Measurements from ENCODE around the gene RPL13.

RPL13 gene

DNA sequence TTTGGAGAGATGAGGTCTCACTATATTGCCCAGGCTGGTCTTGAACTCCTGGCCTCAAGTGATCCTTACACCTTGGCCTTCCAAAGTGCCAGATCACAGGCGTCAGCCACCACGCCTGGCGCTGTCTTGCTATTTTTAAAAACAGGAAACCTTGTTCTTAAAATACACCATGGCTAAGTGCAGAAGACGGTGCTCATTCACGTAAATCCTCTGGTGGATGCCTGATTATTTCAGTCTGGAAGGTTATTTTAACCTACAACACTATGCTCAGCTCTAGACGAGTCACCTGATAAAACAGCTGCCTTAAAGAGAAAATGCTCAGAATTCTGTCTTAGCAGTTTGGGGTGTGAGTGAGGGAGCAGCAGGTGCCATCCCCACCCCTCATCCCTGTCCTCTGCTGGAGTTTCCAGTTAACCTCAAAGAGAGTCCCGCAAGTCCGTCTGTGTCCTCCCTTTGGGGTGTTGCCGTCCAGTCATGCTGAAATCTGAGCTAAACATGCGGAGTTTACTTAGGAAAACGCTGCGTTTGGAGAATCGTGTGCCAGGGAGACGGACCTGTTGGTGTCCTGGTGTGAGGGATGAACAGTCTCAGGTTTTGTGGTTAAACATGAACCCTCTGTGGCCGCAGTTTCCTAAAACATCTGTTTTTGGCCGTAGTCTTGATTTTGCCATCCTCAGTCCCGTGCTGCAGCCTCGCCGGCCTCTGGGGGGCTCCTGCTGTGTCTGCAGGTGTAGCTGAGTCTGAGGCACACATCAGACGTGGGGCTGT lies 35.2 kb upstream of the RPL13 start:
- TF ChIP-seq, protein P1, sequence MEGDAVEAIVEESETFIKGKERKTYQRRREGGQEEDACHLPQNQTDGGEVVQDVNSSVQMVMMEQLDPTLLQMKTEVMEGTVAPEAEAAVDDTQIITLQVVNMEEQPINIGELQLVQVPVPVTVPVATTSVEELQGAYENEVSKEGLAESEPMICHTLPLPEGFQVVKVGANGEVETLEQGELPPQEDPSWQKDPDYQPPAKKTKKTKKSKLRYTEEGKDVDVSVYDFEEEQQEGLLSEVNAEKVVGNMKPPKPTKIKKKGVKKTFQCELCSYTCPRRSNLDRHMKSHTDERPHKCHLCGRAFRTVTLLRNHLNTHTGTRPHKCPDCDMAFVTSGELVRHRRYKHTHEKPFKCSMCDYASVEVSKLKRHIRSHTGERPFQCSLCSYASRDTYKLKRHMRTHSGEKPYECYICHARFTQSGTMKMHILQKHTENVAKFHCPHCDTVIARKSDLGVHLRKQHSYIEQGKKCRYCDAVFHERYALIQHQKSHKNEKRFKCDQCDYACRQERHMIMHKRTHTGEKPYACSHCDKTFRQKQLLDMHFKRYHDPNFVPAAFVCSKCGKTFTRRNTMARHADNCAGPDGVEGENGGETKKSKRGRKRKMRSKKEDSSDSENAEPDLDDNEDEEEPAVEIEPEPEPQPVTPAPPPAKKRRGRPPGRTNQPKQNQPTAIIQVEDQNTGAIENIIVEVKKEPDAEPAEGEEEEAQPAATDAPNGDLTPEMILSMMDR (IDR thresholded peaks at IDR 0.05; ENCODE audit: low read depth, low read length) = no peak
- no peak for DNase-seq (ENCODE audit: extremely low read depth, low read depth)

GRCh38 chr16:89529097-89529496 lies 31.4 kb upstream of the RPL13 start:
- TF ChIP-seq, protein P1 (IDR thresholded peaks at IDR 0.05; ENCODE audit: low read depth, low read length) = no peak
- DNase-seq (ENCODE audit: extremely low read depth, low read depth) = no peak

GRCh38 chr16:89530401-89531381 lies 29.8 kb upstream of the RPL13 start:
- no peak for DNase-seq (ENCODE audit: extremely low read depth, low read depth)
- TF ChIP-seq, protein P1 (IDR thresholded peaks at IDR 0.05; ENCODE audit: low read depth, low read length) = no peak

- DNase-seq (ENCODE audit: extremely low read depth, low read depth) = no peak
- TF ChIP-seq, protein P1 (IDR thresholded peaks at IDR 0.05; ENCODE audit: low read depth, low read length) = no peak
Observed at GRCh38 chr16:89531821-89532526, 28.5 kb upstream of the RPL13 start.

DNA sequence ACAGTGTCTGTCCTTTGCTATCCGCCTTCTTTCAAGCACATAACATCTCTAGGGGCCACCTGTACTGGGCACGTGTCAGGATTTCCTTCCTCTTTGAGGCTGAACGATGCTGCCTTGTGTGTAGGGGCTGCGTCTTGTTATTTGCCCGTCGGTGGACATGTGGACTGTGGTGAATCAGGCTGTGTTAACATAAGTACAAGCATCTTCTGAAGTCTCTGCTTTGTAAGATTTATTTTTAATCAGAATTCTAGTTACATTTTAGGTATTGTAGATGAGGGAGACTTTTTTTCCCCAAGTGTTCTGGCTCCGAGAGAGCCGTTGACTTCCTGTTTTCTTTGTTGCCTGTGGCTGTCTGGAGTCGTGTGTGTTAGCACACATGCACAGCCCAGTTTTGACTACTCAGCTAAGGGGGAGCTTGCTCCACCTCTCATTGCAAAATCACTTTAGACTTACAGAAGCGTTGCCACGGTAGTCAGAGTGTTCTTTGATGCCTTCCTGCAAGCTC lies 26.2 kb upstream of the RPL13 start:
- no peak for DNase-seq (ENCODE audit: extremely low read depth, low read depth)
- TF ChIP-seq, protein P1 (IDR thresholded peaks at IDR 0.05; ENCODE audit: low read depth, low read length) = no peak

- TF ChIP-seq, protein P1 (IDR thresholded peaks at IDR 0.05; ENCODE audit: low read depth, low read length) = no peak
- DNase-seq (ENCODE audit: extremely low read depth, low read depth) = no peak
Observed at GRCh38 chr16:89536371-89536770, 24.1 kb upstream of the RPL13 start.
